ENCODE results near the gene NCOA4. TPM values are rescaled to one million over a fixed set of nuclear protein-coding genes. Genes with fewer than 3 reads are reported as not detected.

The NCOA4 gene
- total and polyA plus RNA-seq, 4 donors: 40.5 to 281 (median 109) TPM

DNA sequence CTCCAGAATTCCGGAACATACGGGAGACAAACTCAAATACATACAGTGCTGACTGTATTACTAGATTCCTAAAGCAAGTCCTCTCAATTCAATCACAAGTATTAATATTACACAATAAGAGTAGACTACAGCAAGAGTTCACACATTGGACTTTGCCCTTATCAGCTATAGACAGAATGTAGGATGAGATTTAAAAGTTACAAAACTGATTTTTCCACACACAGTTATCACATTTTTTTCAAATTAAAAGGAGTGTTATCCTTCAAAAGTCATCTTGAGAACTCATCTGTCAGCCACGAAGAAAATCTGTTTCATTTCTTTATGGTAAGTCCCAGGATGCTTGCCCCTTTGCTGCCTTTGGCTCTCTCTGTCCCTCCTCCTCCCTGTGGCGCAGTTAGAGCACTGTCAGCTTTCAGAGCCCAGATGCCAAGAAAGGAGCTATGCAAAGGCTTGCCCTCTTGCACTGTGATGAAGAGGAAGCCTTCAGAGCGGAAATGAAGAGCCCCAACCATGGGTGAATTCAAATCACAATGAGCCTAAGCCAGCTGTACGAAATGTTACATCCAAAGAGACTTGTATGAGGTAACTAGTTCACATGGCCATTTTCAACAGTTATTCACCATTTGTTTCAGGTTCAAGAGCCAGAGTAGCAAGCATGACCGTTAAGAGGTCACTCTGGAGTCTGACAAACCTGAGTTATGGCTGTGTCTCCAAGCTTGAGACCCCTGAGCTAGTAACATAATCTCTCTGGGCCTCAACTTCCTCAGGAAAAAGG, 10.7 kb downstream of the NCOA4 start:
- Histone ChIP-seq H3K4me3 (no peak overlapping the region), H3K4me1 (ENCODE audit: control insufficient read depth in 5 of 5, insufficient read depth in 5 of 5, low read length in 5 of 5) (peaks cover 4 to 34% (median 10%) of the 10 kb centered on the region in 5 donors), H3K9ac (ENCODE audit: insufficient read depth in 1 of 2, low read length in 2 of 2) (no peak overlapping the region), H3K36me3 (ENCODE audit: control insufficient read depth in 4 of 4, insufficient read depth in 4 of 4, low read length in 4 of 4) (peaks cover 4 to 9% (median 8%) of the 10 kb centered on the region in 4 donors), H3K9me3 (ENCODE audit: control insufficient read depth in 4 of 4, insufficient read depth in 3 of 4, low read length in 3 of 4) (no peaks in the 10 kb centered on the region), H3K27me3 (ENCODE audit: control insufficient read depth in 3 of 3, insufficient read depth in 3 of 3, low read length in 2 of 3) (no peaks in the 10 kb centered on the region), H3K27ac (ENCODE audit: low read depth in 1 of 2, low read length in 1 of 2) (peak overlapping the region; percentile 50 to 74)
- DNase-seq (no peak), ATAC-seq (ENCODE audit: insufficient read depth, low FRiP score) (no peak)
- WGBS, 2 donors: 38 to 55% methylated on average over 7 of the region's 7 CpGs
- TF ChIP-seq, protein P1, sequence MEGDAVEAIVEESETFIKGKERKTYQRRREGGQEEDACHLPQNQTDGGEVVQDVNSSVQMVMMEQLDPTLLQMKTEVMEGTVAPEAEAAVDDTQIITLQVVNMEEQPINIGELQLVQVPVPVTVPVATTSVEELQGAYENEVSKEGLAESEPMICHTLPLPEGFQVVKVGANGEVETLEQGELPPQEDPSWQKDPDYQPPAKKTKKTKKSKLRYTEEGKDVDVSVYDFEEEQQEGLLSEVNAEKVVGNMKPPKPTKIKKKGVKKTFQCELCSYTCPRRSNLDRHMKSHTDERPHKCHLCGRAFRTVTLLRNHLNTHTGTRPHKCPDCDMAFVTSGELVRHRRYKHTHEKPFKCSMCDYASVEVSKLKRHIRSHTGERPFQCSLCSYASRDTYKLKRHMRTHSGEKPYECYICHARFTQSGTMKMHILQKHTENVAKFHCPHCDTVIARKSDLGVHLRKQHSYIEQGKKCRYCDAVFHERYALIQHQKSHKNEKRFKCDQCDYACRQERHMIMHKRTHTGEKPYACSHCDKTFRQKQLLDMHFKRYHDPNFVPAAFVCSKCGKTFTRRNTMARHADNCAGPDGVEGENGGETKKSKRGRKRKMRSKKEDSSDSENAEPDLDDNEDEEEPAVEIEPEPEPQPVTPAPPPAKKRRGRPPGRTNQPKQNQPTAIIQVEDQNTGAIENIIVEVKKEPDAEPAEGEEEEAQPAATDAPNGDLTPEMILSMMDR (IDR thresholded peaks at IDR 0.05; ENCODE audit: control extremely low read depth, extremely low read depth): no peak

DNA sequence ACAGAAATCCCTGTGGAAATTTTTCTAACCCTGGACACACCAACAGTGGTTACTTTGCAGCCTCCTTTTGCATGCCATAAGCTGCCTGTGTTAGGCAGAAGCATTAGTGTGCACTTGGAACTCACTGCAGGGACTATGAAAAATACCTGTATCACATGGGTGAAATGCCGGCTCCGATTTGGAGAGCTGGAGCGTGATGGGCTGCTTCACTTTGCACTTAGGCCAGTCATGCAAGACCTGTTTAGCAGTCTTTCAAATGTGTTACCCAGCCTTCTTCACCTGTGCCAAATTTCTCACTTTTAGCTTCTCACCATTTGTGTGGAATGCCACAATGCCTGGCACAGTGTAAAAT, 11.3 kb downstream of the NCOA4 start:
- Histone ChIP-seq H3K4me1 (ENCODE audit: control insufficient read depth in 5 of 5, insufficient read depth in 5 of 5, low read length in 5 of 5) (peaks cover 4 to 36% (median 10%) of the 10 kb centered on the region in 5 donors), H3K27me3 (ENCODE audit: control insufficient read depth in 3 of 3, insufficient read depth in 3 of 3, low read length in 2 of 3) (no peaks in the 10 kb centered on the region), H3K36me3 (ENCODE audit: control insufficient read depth in 4 of 4, insufficient read depth in 4 of 4, low read length in 4 of 4) (peaks cover 6 to 15% (median 10%) of the 10 kb centered on the region in 4 donors), H3K9me3 (ENCODE audit: control insufficient read depth in 4 of 4, insufficient read depth in 3 of 4, low read length in 3 of 4) (no peaks in the 10 kb centered on the region), H3K9ac (ENCODE audit: insufficient read depth in 1 of 2, low read length in 2 of 2) (no peak overlapping the region), H3K27ac (ENCODE audit: low read depth in 1 of 2, low read length in 1 of 2) (peak overlapping the region; percentile 40 to 54), H3K4me3 (no peak overlapping the region)
- TF ChIP-seq, protein P1 (IDR thresholded peaks at IDR 0.05; ENCODE audit: control extremely low read depth, extremely low read depth): no peak
- 55 to 58% methylated on average over 3 of the region's 3 CpGs for WGBS, 2 donors
- no peak for ATAC-seq (ENCODE audit: insufficient read depth, low FRiP score)
- DNase-seq: peak in 2 of 3 donors; percentile 54 to 55

DNA sequence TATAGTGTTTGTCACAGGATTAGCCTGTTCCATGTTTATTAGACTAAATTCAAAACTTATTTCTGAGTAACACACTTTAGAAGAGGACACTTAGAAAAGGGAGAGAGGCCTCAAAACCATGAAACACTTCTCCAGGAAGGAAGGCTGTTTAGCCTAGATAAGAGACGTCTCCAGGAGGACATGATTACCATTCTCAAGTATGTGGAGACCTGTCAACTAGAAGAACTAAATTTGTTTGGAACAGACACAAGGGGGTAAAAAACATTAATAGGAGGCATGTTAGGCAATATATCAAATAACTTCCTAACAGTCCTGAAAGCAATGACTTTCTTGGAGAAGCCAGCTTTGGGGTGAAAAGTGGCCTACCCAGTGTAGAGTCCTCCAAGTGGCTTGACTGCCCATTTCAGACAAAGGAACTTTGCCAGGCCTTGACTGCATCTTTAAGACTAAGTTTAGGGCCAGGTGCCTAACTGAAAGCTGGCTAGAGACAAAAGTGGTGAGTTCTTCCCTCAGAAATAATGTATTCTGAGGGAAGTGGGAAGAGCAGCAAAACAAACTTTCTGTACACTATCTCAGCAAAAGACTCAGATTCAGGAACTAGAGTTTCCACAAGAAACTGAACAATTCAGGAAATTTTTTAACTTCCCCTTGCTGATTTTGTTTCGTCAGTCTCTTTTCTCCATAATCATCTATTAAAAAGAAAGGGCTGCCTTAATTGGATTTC, 11.8 kb downstream of the NCOA4 start:
- no peak for ATAC-seq (ENCODE audit: insufficient read depth, low FRiP score)
- 18 to 32% methylated on average over 2 of the region's 2 CpGs for WGBS, 2 donors
- Histone ChIP-seq H3K4me1 (ENCODE audit: control insufficient read depth in 5 of 5, insufficient read depth in 5 of 5, low read length in 5 of 5) (peaks cover 4 to 36% (median 10%) of the 10 kb centered on the region in 5 donors), H3K9me3 (ENCODE audit: control insufficient read depth in 4 of 4, insufficient read depth in 3 of 4, low read length in 3 of 4) (no peaks in the 10 kb centered on the region), H3K9ac (ENCODE audit: insufficient read depth in 1 of 2, low read length in 2 of 2) (no peak overlapping the region), H3K4me3 (no peak overlapping the region), H3K36me3 (ENCODE audit: control insufficient read depth in 4 of 4, insufficient read depth in 4 of 4, low read length in 4 of 4) (peaks cover 6 to 17% (median 11%) of the 10 kb centered on the region in 4 donors), H3K27ac (ENCODE audit: low read depth in 1 of 2, low read length in 1 of 2) (peak overlapping the region; percentile 0 to 54), H3K27me3 (ENCODE audit: control insufficient read depth in 3 of 3, insufficient read depth in 3 of 3, low read length in 2 of 3) (no peaks in the 10 kb centered on the region)
- TF ChIP-seq, protein P1 (IDR thresholded peaks at IDR 0.05; ENCODE audit: control extremely low read depth, extremely low read depth): no peak
- no peak for DNase-seq
